B cell (primary cell): ENCODE results near the gene S100A10.

ENCODE experiments used
- CTCF ChIP-seq: fragments of 200-600 bp; IDR thresholded peaks from one replicate; pipeline ENCODE4 v1.8.0; 2022; ENCODE audit warnings: antibody characterized with exemption, mild to moderate bottlenecking
- EZH2 ChIP-seq: IDR thresholded peaks from 2 replicates; pipeline ENCODE4 v1.6.1; 2012; ENCODE audit warnings: borderline replicate concordance, low read depth, mild to moderate bottlenecking, moderate library complexity, low read length; ENCODE audit not compliant: insufficient read depth, poor library complexity, severe bottlenecking

GRCh38 chr1:151993084-151993733 is 450 bp downstream of the S100A10 start:
- TF ChIP-seq CTCF (no peak), EZH2 (no peak)
